ENCODE results near the gene SLC43A3.

Gene SLC43A3

DNA sequence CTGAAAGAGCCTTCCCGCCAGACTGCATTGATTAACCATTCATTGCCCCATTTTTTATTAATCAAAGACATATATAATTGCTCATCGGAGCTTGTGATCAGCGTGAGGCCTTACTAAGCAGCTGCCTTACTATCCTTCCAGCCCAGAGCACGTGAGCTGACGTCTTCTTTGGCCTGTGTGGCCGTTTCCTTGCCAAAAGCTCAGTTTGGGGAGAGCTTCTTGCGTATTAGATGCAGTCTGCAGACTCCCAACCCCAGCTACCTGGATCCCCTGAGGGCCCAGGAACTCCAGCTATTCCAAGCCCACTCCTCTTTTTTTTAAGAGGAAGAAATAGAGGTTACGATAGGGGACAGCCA lies 784 bp upstream of the SLC43A3 start:
- no peak for DNase-seq (ENCODE audit: low read depth, low spot score)

DNA sequence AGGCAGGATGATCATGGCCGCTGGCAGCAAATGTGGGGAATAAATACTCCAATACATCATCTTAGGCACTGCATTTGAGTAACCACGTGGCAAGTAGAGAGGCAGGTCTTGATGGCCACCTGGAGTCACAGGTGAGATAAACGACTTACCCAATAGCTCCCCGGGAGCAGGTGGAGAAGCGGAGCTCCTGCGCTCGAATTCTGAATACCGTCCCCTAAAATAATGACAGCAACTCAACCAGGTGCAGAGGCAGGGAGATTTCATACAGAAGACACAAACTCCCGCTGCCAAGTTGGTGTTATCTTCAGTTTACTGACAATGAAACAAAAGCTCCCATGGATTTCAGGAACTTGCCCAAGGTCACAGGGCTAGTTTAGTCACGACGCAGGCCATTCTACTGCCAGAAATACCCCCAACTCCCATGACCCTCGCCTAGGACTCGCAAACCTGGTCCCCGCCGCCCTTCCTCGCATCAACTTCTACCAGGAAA lies 437 bp downstream of the SLC43A3 start:
- no peak for DNase-seq (ENCODE audit: low read depth, low spot score)

DNA sequence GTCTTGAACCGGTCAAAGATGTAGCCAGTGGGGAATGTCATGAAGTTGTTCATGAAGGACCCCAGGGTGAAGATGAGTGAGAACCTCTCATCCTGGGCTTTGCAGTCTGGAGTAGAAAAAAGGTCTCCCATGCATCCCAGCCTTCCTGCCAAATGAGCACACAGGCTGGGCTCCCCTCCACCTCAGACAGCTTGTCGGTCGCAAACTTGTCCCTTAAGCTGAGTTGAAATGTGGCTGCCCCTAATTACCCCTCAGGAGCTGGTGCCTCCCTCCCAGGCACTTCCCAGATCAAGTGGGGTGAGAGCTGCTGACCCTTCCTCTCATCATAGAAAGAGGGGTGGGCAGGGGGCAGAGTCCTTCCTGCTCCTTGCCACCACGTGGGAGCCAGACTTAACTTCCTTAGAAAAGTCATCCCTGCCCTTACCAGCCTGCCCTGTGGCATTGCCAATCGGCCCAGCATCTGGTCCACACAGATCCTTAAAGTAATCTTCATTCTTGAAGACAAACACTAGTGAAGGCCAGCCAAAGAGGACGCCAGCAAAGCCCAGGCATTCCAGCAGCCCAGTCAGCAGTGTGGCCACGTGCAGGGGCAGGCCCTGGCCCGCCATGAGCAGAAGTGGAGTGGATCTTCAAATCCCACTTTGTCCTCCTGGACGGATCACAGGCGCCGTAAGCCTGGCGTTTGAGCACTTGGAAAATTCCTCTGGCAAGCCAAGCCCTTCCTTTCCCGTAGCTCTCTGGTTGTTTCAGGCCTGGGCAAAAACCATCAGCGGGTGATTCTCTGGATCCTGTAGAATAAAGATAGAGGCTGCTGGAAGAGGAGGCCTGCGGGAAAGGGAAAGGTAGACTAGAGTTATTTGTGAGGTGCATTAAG lies 1.1 kb downstream of the SLC43A3 start:
- no peak for DNase-seq (ENCODE audit: low read depth, low spot score)

DNA sequence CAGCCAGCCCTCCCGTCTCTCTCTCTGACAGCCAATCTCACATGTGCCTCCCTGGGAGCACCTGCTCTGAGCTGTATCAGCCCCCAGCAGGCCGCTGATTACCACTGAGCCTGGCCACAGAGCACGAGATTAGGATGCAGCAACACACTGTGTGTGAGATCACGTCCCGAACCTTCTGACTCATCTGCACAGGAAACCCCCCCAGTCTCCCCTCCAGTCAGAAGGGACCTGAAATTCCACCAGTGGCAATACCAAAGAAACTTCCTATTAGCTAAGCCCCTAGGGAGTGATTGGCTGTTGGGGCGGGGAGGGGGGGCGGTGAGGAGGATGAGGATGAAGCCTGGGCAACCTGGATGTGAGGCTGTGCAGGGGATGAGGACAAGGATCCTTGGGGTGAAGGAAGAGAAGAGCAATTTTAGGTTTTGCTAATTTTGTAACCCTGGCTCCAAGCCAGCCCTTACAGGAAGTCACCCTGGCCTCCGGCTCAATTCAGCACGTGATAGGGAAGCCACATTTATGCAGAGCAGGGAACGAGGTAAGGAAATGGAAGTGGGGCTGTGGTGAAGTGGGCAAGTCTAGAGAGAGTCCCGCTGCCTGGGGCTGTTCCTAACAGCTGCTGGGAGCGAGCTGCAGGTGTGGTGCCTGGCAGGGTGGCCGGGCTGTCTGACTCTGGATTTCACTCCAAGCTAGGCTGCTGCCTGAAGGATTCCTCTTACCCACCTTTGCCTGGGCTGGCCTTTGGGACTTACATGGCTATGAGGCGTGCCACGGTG lies 1.9 kb downstream of the SLC43A3 start:
- DNase-seq (ENCODE audit: low read depth, low spot score) = peak; percentile 53

DNA sequence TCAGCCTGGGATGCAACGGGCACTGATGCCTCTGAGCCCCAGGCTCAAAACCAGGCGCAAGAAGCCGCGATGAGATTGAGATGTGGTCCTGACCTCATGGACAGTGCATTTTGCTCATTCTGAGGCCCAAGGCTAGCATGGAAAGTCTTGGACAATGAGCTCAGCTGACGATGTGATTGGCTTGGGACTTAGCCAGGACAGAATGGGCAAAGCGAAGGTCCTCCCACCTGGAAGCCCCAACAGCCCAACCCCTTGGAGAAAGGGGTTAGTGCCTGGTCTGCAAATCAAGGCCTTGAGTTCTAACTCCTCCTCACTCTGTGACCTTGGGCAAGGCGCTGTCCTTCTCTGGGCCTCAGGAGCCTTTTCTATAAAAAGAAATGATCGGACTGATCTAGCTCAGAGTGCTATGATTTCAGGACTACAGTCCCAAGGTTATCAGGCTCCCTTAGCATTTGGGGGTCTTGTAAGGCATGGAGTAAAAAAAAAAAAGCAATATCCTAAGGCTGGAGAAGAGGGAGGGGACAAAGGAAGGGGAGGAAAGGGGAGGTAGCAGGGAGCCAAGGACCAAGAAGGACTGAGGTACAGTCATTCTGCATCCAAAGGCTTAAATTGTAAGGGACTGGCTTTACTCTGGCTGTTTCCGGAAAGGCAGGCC lies 2.7 kb downstream of the SLC43A3 start:
- DNase-seq (ENCODE audit: low read depth, low spot score) = no peak

DNA sequence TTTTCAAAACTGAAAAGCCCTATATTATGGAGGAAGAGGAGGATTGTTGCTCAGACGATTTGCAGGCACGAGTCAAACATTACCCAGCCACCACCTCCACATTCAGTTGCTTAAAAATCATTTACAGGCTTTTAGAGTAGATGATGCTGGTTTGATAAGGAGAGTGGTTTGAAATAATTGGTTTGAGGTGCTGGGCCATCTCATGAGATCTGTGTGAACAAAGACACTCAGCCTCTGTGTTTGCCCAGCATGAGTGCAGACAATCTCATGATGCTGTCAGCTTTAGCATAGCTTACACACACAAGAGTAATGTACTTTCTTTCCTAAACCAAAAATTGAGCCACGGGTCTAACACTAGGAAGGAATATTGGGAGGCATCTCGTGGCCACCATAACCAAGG lies 4.3 kb downstream of the SLC43A3 start:
- DNase-seq (ENCODE audit: low read depth, low spot score) = no peak

DNA sequence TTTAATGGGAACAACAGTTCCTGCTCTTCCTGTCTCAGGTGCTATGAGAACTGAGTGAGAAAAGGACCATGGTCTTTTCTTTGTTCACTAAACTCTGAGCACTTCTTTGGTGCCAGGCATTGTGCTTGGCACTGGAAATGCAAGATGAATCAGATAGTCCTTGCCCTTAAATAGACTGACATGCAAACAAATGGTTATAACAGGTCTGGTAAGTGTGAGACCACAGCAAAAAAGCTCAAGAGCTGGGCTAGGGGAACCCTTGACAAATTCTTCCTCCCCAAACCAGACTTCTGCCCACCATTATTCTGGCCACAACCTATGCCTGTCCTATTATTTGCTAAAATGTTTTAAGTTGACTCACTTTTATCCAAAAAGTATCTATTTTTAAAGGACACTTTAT lies 5.1 kb downstream of the SLC43A3 start:
- DNase-seq (ENCODE audit: low read depth, low spot score) = no peak

DNA sequence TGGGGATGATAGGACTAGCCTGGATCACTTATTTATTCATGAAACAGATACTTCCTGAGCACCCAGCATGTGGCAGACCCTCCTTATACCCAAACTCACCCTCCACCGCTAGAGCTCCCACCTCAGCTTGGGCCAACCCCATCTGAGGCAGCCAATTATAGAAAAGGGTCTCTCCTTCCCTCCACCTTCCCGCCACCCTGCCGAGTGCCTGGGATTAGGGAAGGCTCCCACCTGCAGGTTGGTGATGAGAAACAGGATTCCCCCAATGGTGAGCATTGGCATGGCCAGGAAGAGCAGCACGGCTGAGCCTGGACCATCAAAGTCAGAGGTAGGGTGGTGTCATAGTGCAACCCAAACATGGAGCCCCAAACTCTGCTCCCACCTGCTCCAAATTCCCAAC lies 5.9 kb downstream of the SLC43A3 start:
- no peak for DNase-seq (ENCODE audit: low read depth, low spot score)

DNA sequence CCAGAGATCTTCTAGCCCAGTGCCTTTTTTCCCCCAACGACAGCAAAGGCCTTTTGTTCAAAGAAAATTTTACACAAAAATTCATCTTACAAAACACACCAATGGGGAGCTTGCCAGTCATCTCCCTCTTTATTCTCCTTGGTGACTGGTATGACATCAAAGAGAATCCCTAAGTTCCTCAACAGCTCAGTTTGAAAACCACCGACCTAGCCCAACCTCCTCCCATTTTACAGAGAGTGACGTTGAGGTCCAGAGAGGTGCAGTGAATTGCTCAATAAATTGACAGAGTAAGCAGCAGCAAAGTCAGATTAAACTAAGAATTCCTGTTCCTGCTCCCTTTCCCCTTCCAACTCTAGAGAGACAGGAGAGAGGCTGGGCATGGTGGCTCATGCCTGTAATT lies 7.8 kb downstream of the SLC43A3 start:
- DNase-seq (ENCODE audit: low read depth, low spot score) = no peak

DNA sequence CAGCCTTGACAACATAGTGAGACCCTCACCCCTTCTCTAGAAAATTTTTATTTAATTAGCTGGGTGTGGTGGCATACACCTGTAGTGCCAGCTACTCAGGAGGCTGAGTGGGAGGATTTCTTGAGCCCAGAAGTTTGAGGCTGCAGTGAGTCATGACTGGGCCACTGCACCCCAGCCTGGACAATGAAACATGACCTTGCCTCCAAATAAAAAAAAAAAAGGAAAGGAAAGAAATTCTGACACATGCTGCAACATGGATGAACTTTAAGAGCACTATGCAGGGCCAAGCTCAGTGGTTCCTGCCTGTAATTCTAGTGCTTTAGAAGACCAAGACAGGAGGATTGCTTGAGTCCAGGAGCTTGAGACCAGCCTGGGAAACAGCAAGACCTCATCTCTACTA lies 8.8 kb downstream of the SLC43A3 start:
- no peak for DNase-seq (ENCODE audit: low read depth, low spot score)

DNA sequence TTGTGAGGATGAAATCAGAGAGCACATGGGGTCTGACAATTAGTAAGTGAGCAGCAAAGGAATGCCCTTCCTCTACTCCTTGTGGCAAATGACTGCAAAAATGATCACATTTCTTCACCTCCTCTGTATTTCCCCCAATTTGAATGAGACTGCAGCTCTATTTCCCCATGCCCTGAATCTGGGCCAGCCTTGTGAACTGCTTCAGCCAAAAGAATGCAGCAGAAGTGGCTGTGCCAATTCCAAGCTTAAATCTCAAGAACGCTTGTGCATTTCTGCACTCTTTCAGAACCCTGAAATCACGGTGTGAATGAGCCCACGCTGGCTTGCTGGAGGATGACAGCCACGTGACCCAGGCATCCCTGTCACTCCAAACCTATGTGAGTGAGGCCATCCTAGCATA lies 9.9 kb downstream of the SLC43A3 start:
- no peak for DNase-seq (ENCODE audit: low read depth, low spot score)

DNA sequence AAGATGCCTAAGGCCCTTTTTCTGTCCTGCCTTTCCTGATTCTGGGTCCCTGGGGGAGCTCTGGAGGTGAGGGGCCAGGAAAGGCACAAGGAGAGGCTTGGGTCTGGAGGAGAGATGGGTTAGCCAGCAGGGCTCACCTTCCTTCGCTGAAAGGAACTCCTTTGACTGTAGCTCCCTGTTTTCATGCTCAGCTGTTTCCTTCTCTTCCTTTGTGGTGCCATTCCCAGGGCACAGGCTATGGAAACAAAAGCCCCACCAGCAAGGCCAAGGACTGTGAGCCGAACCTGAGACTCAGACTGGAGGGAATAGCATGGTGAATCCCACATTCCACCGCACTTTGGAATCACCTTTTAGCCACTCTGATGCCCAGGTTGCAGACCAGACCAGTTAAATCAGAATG lies 10.5 kb downstream of the SLC43A3 start:
- no peak for DNase-seq (ENCODE audit: low read depth, low spot score)

DNA sequence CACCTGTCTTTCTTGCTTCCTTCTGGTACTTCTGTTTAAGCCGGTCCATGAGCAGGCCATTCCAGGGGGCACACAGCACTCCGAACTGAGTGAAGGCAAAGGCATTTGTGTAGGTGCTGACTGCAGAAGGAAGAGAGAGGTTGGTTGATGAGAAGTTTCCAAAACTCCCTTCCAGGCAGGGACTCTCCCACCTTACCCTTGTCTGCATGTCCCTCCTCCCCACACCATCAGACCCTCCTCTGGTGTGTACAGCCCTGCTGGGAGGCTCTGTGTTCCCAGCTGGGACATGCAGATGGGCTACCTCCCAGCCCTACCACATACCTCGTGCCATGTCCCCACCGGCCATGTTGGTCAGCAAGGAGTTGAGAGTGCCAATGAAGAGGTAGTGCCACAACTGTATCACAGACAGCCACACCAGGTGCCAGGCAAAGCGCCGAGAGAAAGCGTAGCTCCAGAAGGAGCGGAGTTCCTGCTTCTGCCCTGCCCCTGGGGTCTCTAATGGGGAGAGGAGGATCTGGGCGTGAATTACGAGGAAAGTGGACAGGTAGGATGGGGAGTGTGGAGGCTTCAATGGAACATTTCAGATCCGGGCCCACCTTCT lies 12.2 kb downstream of the SLC43A3 start:
- no peak for DNase-seq (ENCODE audit: low read depth, low spot score)

DNA sequence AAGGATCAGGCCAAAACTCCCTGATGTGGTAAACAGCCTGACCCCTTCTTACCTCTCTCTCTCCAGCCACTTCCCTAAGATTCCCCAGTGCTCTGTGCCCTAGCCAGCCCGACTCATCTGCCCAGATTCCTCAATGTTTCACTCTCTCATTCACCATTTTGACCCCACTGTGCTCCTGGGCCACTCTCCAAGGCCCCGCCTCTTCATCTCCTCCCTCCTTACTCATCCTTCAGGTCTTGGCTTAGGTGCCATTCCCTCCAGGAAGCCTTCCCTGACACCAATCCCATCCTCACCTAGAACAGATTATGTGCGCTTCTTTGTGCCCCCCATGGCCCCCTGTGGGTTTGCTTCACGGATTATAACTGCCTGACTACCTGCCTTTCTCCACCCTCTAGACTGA lies 13.2 kb downstream of the SLC43A3 start:
- no peak for DNase-seq (ENCODE audit: low read depth, low spot score)

DNA sequence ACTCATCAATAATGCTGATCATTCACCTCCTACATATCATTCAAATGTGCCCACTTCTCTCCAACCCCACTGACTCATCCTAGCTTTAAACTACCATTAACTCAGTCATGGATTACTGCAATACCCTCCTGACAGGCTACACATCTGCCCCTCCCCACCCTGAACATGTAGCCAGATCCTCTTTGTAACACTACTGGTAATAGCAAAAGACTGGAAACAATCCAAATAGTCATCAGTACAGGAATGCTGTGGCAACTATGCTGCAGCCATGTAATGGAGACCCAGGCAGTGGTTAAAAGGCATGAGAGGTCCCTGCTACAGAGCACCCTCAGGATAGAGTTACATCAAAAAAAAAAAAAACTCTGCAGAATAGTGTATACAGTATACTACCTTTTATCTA lies 16.6 kb downstream of the SLC43A3 start:
- no peak for DNase-seq (ENCODE audit: low read depth, low spot score)

DNA sequence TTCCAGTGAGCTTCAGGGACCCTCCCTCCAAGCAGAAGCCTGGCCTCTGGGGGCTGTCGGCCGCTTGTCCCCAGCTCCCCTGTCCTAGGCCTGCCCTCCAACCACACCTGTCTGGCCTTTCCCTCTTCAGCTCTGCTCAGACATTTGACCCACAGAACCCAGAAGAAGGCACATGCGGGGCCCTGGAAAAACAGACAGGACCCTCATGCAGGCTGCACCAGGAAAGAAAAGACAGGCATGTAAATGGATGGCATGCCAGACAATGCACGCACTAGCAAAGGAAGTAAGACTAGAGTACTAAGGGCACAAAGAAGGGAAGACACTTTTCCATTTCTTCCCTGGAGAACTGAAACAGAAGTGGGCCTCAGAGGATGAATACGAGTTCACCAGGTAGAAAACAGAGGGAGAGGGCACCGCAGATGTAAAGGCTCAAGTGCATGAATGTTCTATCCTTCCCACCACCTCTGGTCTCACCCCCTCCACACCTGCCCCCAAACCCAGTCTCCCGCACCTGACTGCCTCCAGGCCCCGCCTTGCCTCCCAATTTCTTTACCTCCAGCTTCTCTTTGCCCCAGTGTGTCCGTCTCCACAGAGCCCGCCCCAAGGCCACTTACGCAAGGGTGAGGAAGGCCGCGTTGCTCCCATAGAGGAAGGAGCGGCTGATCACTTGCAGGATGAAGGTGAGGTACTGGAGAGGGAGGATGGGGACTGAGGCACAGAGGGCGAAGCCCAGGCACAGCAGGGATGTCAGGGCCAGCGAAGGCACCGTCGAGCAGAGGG lies 17.4 kb downstream of the SLC43A3 start:
- DNase-seq (ENCODE audit: low read depth, low spot score) = no peak

DNA sequence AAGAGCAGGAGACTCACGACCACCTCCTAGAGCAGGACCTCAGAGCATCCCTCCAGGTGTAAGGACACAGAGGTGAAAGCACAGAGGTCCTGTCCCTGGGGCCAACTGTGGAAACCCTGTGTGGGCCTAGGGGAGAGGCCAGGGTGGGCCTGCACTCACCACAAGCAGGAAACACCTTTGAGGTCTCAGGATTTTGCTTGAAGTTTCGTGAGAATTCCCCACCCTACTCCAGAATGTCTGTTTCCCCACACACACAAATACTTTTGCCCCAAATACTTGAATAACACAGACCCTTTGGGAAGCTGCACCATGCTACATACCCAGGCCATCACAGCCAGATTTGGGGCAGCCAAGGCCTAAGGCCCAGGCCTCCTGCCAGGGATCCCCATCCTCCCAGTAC lies 18.1 kb downstream of the SLC43A3 start:
- no peak for DNase-seq (ENCODE audit: low read depth, low spot score)

DNA sequence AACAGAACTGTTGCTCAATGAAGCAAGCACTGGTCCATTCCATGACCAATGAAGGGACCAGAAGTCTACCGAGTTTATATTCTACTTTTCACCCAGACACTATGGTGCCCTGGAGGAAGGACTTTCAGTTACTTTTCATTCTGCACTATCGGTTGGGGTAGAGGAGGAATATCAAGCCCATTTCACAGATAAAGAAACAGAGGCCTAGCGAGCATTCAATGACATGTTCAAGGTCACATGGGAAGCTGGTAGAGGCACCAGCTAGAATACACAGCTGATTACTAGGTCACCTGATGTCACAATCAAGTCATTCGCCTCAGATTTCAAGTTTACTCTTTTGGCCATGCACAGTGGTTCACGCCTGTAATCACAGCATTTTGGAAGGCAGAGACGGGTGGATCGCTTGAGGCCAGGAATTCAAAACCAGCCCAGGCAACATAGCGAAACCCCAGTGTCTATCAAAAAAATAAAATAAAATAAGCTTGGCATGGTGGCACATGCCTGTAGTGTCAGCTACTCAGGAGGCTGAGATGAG lies 18.9 kb downstream of the SLC43A3 start:
- no peak for DNase-seq (ENCODE audit: low read depth, low spot score)

DNA sequence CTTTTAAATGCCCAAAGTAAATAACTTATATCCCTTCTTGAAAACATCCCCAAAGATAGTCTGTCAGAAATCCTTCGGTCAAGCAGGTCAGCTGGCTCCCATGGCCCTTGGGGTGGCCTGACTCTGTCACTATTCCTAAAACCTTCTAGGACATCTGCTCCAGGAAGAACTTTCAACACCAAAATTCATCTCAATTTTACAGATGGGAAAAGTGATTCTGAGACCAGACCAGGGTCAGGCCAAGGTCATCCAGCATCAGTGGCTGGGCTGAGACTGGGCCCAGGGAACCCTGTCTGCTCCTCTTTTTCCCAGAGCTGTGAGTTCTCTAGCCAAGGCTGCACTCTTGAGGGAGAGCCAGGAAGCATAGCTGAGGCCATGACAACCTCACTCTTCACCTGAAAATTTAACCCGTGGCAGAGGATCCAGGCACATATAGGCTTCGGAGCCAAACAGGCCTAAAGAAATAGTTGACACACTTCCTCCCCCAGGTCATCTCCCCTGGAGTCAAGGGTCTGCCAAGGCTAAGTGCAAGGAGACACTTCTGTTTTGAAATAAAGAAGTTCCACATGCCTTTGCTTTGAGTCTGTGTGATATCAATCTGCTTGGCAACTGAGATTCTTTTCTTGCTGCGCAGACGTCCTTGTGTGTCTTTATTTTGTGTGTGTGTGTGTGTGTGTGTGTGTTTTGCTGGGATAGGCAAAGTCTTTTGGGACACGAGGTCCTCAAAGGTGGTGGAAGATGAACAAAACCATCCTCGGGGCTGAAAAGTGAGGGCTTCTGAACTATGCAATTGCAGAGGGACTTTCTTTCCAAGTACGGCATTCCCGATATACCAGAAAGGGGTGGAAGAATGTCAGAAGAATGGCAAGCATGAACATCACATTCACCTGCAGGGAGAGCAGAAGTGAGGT lies 19.7 kb downstream of the SLC43A3 start:
- no peak for DNase-seq (ENCODE audit: low read depth, low spot score)

DNA sequence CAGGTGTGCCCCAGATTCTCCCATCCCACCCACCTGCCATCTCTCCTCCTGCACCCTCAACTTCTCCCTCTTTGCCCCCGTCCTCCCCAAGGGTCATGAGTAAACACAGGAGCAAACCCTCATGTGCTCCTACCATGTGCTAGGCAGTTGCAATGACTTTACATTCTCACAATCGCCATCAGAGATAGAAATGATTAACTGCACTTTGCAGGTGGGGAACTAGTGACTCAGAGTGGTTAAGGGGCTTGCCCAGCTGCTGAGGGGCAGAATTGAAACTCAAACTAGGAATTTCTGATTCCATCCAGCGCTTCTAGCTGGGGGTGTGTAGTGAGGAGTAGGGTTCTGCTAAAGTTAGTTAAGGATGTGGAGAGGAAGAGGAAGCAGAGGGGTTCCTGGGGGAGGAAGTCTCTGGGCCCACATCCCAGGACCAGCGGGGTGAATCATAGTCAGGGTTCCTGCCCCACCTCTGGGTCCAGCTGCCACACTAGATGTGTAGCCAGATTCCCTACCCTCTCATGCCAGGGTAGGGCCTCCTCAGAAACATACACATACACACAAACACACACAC lies 20.5 kb downstream of the SLC43A3 start:
- no peak for DNase-seq (ENCODE audit: low read depth, low spot score)

All from smooth muscle cell of the brain vasculature (primary cell).